DOHH2 (cell line): Measurements from ENCODE around the gene UPK3BL1.
"Not testable (repeated sequence)": the region's sequence is repeated elsewhere in the genome, so short reads cannot be mapped to it uniquely, and the experiment has no call there.

ENCODE experiments used
- EZH2phosphoT487 ChIP-seq: fragments of 200-600 bp; sonication (generic); IDR thresholded peaks from 2 replicates; pipeline ENCODE4 v1.6.1; 2017; ENCODE audit warnings: borderline replicate concordance, mild to moderate bottlenecking, antibody characterized with exemption, low read length, moderate library complexity, mixed read lengths
- TF ChIP-seq, protein P1 (sequence below): fragments of 200-600 bp; sonication (generic); IDR thresholded peaks from one replicate; pipeline ENCODE4 v1.5.1; 2014; ENCODE audit warnings: antibody characterized with exemption, mild to moderate bottlenecking, low read depth, low read length; ENCODE audit not compliant: poor library complexity, severe bottlenecking

DNA sequence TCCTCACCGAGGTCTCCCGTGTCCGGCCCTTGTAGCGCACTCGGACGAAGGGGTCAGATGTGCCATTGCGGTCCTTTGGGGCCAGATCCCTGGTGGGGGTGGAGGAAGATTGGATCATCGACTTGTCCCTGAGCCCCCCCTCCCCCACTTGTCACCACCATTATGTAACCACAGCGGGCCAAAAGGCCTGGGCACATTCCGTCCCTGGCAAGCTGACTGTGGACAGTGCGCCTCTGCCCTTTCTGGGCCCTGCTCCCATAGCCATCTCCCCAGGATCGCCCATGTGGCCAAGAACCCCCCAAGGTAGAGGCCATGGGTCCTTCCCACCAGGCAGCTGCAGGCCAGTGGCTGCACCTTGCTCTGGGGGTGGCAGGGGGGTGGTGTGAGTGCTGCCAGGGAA lies 40.3 kb downstream of the UPK3BL1 start:
- TF ChIP-seq, protein P1, sequence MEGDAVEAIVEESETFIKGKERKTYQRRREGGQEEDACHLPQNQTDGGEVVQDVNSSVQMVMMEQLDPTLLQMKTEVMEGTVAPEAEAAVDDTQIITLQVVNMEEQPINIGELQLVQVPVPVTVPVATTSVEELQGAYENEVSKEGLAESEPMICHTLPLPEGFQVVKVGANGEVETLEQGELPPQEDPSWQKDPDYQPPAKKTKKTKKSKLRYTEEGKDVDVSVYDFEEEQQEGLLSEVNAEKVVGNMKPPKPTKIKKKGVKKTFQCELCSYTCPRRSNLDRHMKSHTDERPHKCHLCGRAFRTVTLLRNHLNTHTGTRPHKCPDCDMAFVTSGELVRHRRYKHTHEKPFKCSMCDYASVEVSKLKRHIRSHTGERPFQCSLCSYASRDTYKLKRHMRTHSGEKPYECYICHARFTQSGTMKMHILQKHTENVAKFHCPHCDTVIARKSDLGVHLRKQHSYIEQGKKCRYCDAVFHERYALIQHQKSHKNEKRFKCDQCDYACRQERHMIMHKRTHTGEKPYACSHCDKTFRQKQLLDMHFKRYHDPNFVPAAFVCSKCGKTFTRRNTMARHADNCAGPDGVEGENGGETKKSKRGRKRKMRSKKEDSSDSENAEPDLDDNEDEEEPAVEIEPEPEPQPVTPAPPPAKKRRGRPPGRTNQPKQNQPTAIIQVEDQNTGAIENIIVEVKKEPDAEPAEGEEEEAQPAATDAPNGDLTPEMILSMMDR, result not testable (repeated sequence)
- TF ChIP-seq EZH2phosphoT487, result not testable (repeated sequence)
